GM19395 (cell line): Measurements from ENCODE around the gene GPR50.

Experiments used
- ATAC-seq: cut with Tn5 transposase; IDR thresholded peaks from one replicate; pipeline ENCODE4 v1.9.1; 2021; ENCODE audit warnings: mild to moderate bottlenecking, moderate library complexity; ENCODE audit not compliant: unreplicated experiment

GPR50 gene

DNA sequence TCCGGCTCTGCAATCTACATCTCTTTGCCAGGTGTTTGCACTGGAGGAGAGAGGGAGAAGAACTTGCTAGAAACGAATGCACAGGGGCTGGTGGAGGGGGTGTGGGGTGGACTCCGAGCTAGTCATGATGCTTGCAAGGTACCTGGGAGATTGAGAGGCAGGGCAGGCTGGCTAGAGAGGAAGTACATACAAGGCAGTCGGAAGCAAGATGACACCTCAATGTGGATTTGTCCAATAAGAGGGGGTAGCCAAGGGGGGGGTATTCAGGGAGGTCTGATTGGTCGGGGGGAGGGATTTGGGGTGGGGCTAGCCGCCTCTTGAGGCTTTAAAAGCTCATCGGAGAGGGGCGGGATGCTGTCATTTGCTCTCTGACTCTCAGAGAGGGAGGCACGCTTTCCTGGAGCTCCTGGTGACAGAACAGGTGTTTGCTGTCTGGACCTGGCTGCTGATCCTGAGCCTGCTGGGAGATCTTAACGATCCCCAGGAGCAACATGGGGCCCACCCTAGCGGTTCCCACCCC lies at the start of gene GPR50:
TSS of gene GPR50 (plus strand) at position 354 of the 520 bp plus-strand sequence. CDS start at position 492, 138 bp downstream.
- ATAC-seq: no peak

DNA sequence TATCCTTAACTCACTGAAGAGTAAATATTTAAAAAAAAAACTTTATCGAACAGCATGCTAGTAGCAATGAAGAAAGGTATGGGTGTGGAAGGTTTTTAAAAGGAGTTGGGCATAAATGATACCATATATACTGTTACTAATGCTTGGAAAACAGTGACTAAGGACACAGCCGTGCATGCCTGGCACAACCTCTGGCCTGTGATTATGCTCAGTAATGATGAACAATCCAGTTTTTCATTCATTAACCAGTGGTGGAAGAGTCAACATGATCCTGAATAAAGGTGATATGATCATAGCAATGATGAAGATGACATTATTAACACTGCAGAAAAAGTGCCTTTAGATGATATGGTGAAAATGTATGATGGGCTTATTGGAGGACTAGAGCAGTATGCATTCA lies 43.9 kb upstream of the GPR50 start:
- ATAC-seq: no peak

DNA sequence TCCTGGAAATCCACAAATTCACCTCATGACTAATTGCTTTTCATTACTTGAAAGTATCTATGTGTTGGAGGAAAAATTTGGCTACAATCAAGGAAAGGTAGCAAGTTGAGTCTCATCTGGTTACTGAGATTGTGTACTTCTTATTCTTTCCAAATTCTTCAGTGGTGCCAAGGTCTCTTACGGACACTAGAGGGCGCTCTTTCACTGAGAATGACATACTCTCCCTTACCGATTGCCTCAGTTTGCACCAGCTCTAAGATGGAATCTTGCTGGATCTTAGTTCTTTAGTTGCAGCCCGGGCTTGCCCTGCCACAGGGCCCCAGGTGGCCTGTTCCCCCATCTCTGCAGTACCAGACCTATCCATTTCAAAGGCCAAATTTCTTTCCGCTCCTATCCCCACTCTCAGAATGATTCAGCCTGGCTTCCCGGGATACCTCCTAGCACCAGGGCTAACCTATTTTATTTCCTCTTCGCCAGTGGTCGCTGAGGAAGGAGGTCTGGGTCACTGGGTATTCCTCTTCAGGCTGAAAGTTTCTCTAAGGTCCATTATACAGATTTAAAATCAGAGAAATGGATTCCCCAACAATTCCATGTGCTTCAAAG lies 24.6 kb upstream of the GPR50 start:
- ATAC-seq: peak; percentile 92

DNA sequence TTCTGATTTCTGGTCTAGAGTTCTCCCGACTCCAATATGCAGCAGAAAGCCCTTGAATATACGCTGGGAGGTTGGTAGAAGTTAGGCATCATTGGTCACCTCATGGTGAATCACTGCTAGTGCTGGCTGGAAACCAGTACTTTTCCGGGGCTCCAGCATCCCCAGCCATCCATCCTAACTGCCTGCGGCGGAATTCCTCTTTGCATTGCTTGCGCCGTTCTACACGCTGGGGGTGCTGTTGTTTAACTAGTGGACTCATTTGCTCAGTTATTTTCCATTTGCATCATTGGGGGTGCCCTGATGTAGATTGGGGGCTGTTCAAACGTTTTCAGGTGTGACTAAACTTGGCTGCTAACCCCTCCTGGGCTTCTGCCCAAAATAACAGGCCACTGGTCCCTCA lies 23.3 kb upstream of the GPR50 start:
- ATAC-seq: no peak

DNA sequence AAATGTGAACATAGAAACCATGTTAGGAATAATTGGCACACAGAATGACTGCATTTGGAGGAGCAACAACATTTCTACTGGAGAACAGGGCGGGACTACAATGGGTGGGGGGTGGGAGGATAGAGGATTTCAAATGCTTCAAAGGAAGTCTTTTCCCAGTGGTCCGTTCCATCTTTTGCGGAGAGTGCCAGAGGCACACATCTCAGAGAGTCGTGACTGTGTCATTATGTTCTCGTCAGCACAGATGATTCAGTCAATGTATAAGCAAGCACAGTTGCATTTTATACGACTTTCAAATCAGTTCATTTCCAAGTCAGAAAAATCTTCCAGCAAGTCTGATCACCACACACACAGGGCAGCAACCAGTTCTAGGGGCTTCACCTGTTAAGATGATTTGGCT lies 22.7 kb upstream of the GPR50 start:
- ATAC-seq: no peak

DNA sequence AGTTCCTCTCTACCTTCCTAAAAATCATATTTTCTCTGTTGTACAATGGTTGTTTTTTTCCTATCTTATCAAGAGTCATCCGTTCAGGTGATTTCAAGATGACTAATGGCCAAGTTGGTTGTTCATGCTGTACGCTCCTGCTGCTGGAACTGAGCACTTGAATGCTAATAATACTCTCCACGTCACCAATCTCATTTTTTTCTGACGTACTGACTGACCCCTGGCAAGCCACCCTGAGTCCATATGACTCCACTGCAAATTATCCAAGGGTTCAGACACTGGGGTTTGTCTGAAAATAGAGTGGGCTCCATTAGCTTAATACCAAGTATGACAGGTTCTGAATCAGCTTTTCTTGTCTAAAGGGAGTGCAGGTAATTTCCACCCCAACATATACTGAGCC lies 21.1 kb upstream of the GPR50 start:
- no peak for ATAC-seq

DNA sequence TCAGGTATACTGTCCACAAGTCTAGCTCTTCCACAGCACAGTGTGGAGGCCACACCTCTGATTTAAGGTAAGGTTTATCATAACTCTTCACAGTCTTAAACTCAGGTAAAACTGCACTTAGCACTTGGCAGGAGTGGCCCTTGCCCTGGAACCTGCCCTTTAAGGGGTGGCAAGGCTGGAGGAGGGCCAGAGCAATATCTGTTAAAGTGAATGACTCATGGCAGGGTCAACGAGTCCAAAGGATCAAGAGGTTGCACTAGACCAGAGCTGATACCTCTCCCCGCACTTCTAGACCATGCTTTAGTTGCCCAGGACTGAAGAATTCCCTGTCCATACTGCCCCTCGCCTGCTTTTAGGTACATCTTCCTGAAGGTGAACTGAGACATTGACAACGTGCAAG lies 14.7 kb upstream of the GPR50 start:
- no peak for ATAC-seq

DNA sequence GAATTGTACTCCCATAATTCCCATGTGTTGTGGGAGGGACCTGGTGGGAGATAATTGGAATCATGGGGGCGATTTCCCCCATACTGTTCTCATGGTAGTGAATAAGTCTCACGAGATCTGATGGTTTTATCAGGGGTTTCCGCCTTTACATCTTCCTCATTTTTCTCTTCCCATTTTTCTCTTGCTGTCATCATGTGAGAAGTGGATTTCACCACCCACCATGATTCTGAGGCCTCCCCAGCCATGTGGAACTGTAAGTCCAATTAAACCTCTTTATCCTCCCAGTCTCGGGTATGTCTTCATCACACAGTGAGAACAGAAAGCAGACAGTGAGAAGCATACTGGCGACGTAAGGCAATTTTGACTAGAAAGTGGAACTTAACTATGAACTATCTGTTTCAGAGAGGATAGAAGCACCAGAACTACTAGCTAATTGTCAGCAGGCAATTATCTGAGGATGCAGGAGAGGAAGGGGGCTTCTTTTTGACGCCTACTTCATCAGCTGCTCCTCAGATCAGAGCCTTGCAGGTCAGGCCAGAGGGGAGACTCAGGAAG lies 8.5 kb upstream of the GPR50 start:
- ATAC-seq: no peak

DNA sequence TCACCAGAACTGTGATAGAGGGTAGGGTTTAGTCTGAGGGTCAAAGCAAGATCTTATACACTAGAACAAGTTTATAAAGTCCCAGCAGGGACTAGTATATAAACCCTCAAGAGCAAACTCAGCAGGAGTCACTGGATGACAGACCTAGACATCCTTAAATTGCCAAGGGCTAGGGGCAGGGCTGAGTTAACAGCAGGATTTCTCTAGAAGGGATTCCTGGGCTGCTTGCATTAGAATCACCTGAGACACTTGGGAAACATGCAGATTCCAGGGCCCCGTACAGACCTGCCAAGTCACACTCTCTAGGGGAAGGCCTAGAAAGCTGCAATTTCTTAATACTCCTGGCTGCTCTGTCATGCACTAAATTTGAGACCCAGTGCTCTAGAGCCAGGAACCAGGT lies 6.6 kb upstream of the GPR50 start:
- no peak for ATAC-seq

DNA sequence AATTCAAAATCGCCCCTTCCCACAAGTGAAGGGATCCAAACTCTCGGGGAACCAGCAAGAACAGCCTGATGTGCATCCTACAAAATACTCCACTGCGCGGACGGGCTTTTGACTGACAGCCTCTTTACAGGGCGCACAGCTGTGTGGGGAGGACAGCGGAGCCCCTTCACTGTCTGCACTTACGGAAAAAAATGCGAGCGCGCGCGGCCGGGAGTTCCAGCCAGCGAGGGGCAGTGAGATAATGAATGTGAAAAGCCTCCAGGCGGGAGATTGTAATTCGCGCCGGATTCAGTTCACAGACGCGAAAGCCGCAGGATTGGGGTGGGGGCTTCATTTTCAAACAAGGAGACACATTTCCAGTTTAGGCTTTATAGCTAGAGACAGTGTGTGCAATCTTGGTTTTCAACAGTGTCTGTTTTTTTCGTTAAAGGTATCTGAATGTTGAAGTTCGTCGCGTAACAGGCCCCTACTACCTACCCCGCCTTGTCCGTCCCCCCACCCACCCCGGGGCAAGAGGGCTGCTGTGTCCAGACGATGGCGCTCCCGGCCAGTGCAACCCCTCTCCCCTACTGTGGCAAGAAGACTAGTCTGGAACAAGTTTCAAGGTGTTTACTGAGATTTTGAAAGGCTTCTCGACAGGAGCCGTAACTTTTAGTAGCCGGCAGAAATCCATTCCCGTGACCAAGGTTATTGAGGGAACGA lies 1.7 kb upstream of the GPR50 start:
- ATAC-seq: no peak

DNA sequence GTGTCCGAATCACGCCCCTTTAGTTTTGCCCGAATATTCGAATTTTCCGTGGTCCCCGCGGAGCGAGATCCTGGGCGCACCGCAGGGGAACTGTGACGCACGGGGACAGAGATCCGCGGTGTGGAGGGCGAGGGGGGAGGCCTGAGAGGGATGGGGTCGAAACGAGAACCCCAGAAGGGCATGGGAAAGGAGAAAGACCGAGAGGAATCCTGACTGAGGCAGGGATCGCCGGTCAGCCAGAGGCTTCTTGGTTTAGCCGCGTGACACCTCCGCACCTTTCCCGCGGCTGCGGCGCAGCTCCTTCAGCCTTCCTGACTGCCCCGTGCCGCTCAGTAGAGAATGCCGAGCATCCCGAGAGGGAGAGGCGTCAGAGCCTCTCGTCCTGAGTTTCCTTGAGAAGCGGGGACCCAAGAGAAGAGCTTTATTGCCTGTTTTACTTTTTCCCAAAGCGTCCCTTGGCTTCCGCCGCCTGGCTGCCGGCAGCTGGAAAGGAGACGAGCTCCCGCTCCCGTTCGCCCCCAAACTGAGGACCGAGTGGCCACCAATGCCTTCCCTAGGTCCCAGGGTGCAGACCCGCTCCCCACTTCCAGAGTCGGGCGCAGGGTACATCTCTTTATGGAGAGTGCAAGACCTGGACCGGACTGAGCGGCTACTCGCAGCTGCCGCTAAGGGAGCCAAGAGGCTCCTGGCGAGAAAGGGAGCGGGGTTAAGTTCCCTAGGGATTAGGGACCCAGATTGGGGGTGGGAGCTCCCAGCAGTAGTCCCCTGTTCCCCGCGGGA lies 911 bp upstream of the GPR50 start:
- ATAC-seq: no peak

DNA sequence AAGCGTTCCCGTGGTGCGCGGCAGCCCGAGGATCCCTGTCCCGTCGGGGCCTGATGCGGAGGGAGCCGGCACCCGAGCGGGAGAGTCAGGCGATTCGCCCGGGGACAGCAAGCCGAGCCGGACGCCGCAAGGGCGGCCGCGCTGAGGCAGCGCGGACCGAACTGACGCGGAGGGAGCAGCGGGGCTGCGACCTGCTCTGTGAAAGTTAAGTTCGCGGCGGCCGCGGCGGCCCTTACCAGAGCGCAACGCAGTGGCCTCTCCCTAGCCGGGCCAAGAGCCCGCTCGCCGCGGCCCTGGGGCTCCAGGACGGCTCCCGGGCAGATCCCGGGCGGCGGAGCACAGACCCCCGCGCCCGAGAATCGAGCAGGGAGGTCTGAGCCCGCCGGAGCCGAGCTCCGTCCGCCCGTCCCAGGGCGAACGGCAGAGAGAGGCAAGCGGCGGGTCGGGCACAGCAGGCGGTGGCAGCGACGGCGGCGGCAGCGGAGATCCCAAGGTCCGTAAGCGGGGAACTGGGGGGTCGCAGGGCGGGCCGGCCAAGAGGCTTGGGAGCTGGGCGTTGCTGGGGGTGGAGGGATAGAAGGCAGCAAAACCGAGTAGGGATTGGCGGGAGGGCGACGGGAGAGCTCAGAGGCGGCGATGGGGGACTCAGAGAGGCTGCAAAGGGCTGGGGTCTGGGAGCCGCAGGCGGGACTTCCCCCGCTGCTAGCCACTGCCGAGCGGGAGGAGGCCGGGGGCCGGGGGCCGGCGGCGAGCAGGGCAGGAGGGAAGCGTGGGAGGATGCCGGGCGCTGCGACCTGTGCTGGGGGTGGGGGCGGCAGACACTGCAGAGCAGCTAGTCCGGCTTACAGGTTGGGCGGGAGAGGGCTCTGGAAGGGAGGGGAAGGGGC lies 1.0 kb downstream of the GPR50 start:
- no peak for ATAC-seq

DNA sequence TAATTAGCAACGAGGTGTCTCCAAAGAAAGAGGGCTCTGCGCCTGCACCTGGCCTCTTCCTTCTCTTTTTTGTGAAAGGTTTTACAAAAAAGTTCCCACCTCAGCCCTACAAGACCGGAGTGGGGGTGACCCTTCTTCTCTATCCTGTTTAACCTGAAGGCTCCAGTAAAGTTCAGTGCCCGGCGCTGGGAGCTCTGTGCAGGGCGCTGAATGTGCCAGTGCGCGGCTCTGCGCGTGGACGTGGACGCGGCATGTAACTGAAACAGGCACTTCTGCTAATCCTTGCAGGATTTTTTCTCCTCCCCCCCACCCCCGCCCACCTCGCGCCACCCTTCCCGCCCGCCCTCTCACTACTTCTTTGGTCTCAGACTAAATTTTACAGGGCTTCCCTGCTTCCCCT lies 2.4 kb downstream of the GPR50 start:
- ATAC-seq: no peak

DNA sequence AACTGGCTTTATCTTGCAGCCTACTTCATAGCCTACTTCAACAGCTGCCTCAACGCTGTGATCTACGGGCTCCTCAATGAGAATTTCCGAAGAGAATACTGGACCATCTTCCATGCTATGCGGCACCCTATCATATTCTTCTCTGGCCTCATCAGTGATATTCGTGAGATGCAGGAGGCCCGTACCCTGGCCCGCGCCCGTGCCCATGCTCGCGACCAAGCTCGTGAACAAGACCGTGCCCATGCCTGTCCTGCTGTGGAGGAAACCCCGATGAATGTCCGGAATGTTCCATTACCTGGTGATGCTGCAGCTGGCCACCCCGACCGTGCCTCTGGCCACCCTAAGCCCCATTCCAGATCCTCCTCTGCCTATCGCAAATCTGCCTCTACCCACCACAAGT lies 4.0 kb downstream of the GPR50 start:
- ATAC-seq: no peak

DNA sequence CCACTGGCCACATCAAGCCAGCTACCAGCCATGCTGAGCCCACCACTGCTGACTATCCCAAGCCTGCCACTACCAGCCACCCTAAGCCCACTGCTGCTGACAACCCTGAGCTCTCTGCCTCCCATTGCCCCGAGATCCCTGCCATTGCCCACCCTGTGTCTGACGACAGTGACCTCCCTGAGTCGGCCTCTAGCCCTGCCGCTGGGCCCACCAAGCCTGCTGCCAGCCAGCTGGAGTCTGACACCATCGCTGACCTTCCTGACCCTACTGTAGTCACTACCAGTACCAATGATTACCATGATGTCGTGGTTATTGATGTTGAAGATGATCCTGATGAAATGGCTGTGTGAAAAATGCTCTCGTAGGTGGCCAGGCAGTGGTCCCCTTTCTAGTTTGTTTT lies 4.7 kb downstream of the GPR50 start:
- no peak for ATAC-seq

DNA sequence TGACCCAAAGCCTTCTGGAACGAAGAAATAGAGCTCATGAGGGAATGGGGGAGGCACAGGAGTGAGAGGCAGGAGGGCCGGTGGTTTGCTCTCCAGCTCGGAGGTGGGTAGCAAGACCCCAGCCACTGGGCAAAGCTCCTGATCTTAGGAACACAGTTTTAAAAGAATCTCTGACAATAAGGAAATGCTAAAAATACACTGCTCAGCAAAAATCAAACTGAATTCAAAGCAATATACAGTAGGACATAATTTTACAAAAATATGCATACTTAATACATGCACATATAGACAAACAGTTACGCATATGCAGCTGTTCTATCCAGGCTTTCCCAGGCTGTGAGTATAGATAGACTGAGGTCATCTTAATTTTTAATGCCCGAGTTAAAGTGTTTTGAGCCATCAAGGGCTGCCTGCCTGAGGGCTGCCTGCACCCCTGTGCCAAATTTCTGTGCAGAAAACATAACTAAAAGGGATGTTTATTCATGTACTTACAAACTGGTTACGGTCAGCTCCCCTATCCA lies 6.9 kb downstream of the GPR50 start:
- ATAC-seq: no peak

DNA sequence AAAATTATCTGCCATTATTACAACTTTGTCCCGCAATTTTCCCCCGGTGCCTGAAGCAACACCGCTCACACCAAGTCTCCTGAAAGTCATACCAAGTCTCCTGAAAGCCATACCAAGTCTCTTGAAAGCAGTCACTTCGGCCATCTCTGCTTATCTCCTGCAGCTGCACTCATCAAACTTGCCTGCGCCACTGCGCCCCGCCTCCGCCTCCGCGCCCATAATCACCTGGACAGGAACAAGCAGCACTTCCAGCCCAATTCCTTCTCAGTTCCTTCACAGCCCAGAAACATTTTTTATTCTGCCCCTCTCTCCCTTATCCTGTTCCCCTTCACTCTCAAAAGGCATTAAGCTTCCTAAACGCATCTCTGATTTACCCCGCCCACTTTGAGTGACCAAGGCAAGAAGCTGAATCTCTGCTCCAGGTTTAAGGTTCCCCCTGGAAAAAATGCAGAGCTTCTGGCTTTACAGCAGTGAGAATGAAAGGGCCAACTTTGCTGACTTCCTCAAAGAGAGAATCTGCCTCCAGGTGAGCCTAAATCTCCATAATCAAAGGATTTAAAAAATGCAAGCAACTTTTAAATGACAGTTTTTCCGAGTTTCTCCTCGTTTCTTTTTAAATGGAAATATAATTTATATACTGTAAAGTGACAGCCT lies 7.7 kb downstream of the GPR50 start:
- no peak for ATAC-seq

DNA sequence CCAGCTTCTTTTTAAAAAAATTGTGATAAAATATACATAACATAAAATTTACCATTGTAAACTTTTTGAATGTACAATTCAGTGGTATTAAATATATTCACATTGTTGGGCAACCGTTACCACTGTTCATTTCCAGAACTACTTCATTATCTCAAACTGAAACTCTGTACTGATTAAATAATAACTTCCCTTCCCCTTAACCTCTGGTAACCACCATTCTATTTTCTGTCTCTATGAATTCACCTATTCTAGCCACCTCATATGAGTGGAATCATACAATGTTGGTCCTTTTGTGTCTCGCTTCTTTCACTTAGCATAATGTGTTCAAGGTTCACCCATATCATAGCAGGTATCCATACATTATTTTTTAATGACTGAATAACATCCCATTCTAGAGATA lies 8.3 kb downstream of the GPR50 start:
- ATAC-seq: peak; percentile 65

DNA sequence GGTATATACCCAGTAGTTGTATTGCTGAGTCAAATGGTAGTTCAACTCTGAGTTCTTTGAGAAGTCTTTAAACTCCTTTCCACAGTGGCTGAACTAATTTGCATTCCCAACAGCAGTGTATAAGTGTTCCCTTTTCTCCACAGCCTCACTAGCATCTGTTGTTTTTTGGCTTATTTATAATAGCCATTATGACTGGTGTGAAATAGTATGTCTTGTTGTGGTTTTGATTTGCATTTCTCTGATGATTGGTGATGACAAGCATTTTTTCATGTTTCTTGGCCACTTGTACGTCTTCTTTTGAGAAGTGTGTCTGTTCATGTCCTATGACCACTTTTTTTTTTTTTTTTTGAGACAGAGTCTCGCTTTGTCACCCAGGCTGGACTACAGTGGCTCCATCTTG lies 30.5 kb downstream of the GPR50 start:
- no peak for ATAC-seq

DNA sequence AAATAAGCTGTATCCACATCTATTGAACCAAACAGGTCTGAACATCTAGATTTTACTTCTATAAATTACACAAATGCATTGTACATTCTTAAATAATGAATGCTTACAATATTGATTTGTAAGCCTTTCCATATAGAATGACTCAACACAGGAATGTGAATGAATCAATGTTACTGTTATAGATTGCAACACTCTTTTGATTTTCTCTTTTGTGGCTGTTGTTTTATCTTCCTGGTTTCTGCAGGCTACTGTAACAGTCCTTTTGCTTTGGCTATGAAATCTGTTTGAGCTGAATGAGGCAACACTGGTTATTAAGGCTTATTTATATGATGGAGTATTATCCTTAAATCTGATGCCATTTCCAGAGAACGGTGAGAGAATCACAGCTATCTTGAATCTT lies 49.5 kb downstream of the GPR50 start:
- ATAC-seq: no peak
